K562 (cell line): ENCODE data around the gene KCNC3. TPM values are rescaled to one million over a fixed set of nuclear protein-coding genes. Genes with fewer than 3 reads are reported as not detected.
A peak's percentile ranks its signal among the peaks of the same experiment; 100 is the strongest.

Experiments
- ATAC-seq: fragments of 200-7000 bp; cut with Tn5 transposase; 3 replicates; pipeline ENCODE4 v1.9.1; 2020; ENCODE audit warnings: moderate library complexity
- BruUV-seq: library from RNA; stranded (reverse); fragments of 400-500 nt; replicated peaks from 2 replicates; lab custom pipeline; 2021; lab: Mats Ljungman, UMichigan
- CTCF ChIA-PET: fragments of 300-600 bp; formaldehyde crosslinking; extraction: SDS; loops from one replicate; lab custom pipeline; 2021; ENCODE audit warnings: low intra/inter-chr PET ratio; lab: Yijun Ruan, JAX
- POLR2A ChIA-PET: fragments of 300-600, 350-650 bp; sonication (Branson Sonifier 250); formaldehyde crosslinking; extraction: SDS; loops from one replicate; lab custom pipeline; 2021; ENCODE audit warnings: antibody characterized with exemption, inconsistent platforms; lab: Yijun Ruan, JAX
- DNase-seq, 4 experiments: peaks; one replicate each; pipeline versions ENCODE4 v3.0.0 to v3.0.0-alpha.2; 2011 to 2018; ENCODE audit warnings: low spot score in 3 of 4, mixed read lengths in 3 of 4; ENCODE audit errors: extremely low read depth in 1 of 4
- FAIRE-seq: peaks from 2 replicates; lab custom pipeline; 2011; peaks lifted over from hg19 to GRCh38; lab: Jason Lieb, UNC
- H2AFZ ChIP-seq: 2 replicates; pipeline ENCODE4 v1.6.0; 2011; ENCODE audit warnings: low read depth, low read length, control low read depth, inconsistent platforms
- H3K27ac ChIP-seq: fragments of 200-600 bp; 3 replicates; pipeline ENCODE4 v1.8.0; 2011; ENCODE audit warnings: low read depth, mild to moderate bottlenecking, control low read depth, inconsistent platforms, low read length, moderate library complexity, mixed read lengths; ENCODE audit errors: extremely low read depth
- H3K27me3 ChIP-seq, 2 experiments: fragments of 300-600 bp in 1 of 2; 2 replicates in 1 of 2; 3 replicates in 1 of 2; pipeline versions ENCODE4 v1.6.0 to v1.8.0; 2011; ENCODE audit warnings: inconsistent platforms in 2 of 2, low read length in 2 of 2, mild to moderate bottlenecking in 1 of 2, mixed read lengths in 1 of 2, moderate library complexity in 1 of 2; ENCODE audit not compliant: control insufficient read depth in 2 of 2, insufficient read depth in 2 of 2
- H3K36me3 ChIP-seq: fragments of 300-600 bp; 3 replicates; pipeline ENCODE4 v1.8.0; 2011; ENCODE audit warnings: mild to moderate bottlenecking, low read length, inconsistent platforms; ENCODE audit not compliant: control insufficient read depth, insufficient read depth
- H3K4me1 ChIP-seq, 2 experiments: fragments of 200-600 bp in 1 of 2; replicated peaks in 1 of 2; 2 replicates in 1 of 2; 3 replicates in 1 of 2; pipeline versions ENCODE4 v1.5.1 to v1.8.0; 2011; ENCODE audit warnings: inconsistent platforms in 2 of 2, low read length in 2 of 2, mild to moderate bottlenecking in 1 of 2, mixed read lengths in 1 of 2, moderate library complexity in 1 of 2; ENCODE audit not compliant: control insufficient read depth in 2 of 2, insufficient read depth in 2 of 2
- H3K4me2 ChIP-seq: 2 replicates; pipeline ENCODE4 v1.6.1; 2011; ENCODE audit warnings: low read length, control low read depth, inconsistent platforms, mixed read lengths; ENCODE audit not compliant: insufficient read depth
- H3K4me3 ChIP-seq: fragments of 200-600 bp; sonication (generic), shearing (Covaris generic); 2 replicates; pipeline ENCODE4 v1.5.1; 2016; ENCODE audit warnings: control low read depth, inconsistent platforms
- H3K79me2 ChIP-seq: fragments of 200-600 bp; 3 replicates; pipeline ENCODE4 v1.8.0; 2011; ENCODE audit warnings: low read length, inconsistent platforms; ENCODE audit not compliant: control insufficient read depth, insufficient read depth
- H3K9ac ChIP-seq, 2 experiments: 2 replicates each; pipeline versions ENCODE4 v1.6.0 to v1.6.1; 2011; ENCODE audit warnings: low read depth in 2 of 2, low read length in 2 of 2, control low read depth in 1 of 2, inconsistent platforms in 1 of 2, mild to moderate bottlenecking in 1 of 2, mixed read lengths in 1 of 2; ENCODE audit not compliant: insufficient read depth in 1 of 2
- H3K9me1 ChIP-seq: one replicate; pipeline ENCODE4 v1.6.0; 2011; ENCODE audit warnings: inconsistent platforms, mild to moderate bottlenecking, low read length, moderate library complexity; ENCODE audit not compliant: control insufficient read depth, insufficient read depth
- H3K9me3 ChIP-seq: replicated peaks from 2 replicates; pipeline ENCODE4 v1.5.1; 2011; ENCODE audit warnings: low read depth, low read length, inconsistent platforms; ENCODE audit not compliant: control insufficient read depth, insufficient read depth
- H4K20me1 ChIP-seq: replicated peaks from 2 replicates; pipeline ENCODE4 v1.6.1; 2011; ENCODE audit warnings: low read length, inconsistent platforms, mixed read lengths; ENCODE audit not compliant: control insufficient read depth, insufficient read depth
- CC2D1A ChIP-seq: fragments of 450-650 bp; IDR thresholded peaks from 2 replicates; pipeline ENCODE4 v1.6.1; 2017; ENCODE audit warnings: mild to moderate bottlenecking
- CEBPG ChIP-seq, 3 experiments: fragments of 200-800 bp in 1 of 3; sonication (Bioruptor generic) in 1 of 3; sonication (generic) in 1 of 3; formaldehyde crosslinking in 1 of 3; IDR thresholded peaks in 2 of 3; conservative IDR thresholded peaks in 1 of 3; 2 replicates each; pipeline versions ENCODE4 v1.6.1 to v1.8.0; 2016 to 2022; ENCODE audit warnings: missing compliant biosample characterization in 2 of 3, missing genetic modification characterization in 2 of 3, mild to moderate bottlenecking in 1 of 3, missing genetic modification reagents in 1 of 3
- CHCHD3 ChIP-seq: fragments of 250-450 bp; sonication (Bioruptor Pico); IDR thresholded peaks from 2 replicates; pipeline ENCODE4 v2.1.2; 2022; ENCODE audit warnings: mild to moderate bottlenecking
- NR2C1 ChIP-seq, 2 experiments: fragments of 450-650 bp; IDR thresholded peaks; 2 replicates each; pipeline ENCODE4 v1.6.1; 2017; ENCODE audit warnings: mild to moderate bottlenecking in 2 of 2, antibody characterized with exemption in 1 of 2, inconsistent platforms in 1 of 2, missing compliant biosample characterization in 1 of 2, missing genetic modification characterization in 1 of 2
- PHF8 ChIP-seq: fragments of 200-600 bp; sonication (generic); IDR thresholded peaks from 2 replicates; pipeline ENCODE4 v1.6.1; 2012; ENCODE audit warnings: mixed run types, mild to moderate bottlenecking, inconsistent platforms, low read length, moderate library complexity, borderline replicate concordance
- PYGO2 ChIP-seq: fragments of 450-650 bp; IDR thresholded peaks from 2 replicates; pipeline ENCODE4 v1.6.1; 2016; ENCODE audit warnings: mild to moderate bottlenecking, missing genetic modification characterization, moderate library complexity, missing compliant biosample characterization
- TSC22D4 ChIP-seq: fragments of 450-650 bp; IDR thresholded peaks from 2 replicates; pipeline ENCODE4 v1.6.1; 2016; ENCODE audit warnings: missing genetic modification characterization, missing biosample characterization, control low read depth
- ZBED1 ChIP-seq: IDR thresholded peaks from 2 replicates; pipeline ENCODE4 v1.6.1; 2014
- ZNF699 ChIP-seq: fragments of 250-450 bp; sonication (Bioruptor Pico); IDR thresholded peaks from 2 replicates; pipeline ENCODE4 v1.8.0; 2021; ENCODE audit warnings: mild to moderate bottlenecking, moderate library complexity; ENCODE audit not compliant: insufficient replicate concordance
- WGBS: fragments of 100-300 bp; shearing (Covaris generic); methylation state at CpG from one replicate; pipeline ENCODE4 v1.1.6; 2016; ENCODE audit warnings: low coverage, mixed read lengths; ENCODE audit not compliant: insufficient coverage; ENCODE audit errors: missing lambda C conversion rate; 5-methylcytosine and 5-hydroxymethylcytosine counted together
- in situ Hi-C: fragments of 300-500 bp; cut with MboI; formaldehyde crosslinking; loops from 4 replicates; pipeline ENCODE4 v1.15.0; 2018; ENCODE audit warnings: inconsistent platforms, mixed read lengths
- intact Hi-C: fragments of 100-400 bp; cut with micrococcal nuclease; formaldehyde crosslinking; loops from 2 replicates; pipeline ENCODE4 v1.14.2; 2022
- polyA plus RNA-seq, 8 experiments: library from polyadenylated mRNA; depleted of rRNA in 4 of 8; stranded (reverse) in 5 of 8; unstranded in 3 of 8; fragments of >200 nt; fragmentation: Nextera tagmentation in 2 of 8; fragmentation: Illumina TruSeq in 1 of 8; extraction: Ambion mirVana in 2 of 8; extraction: Trizol in 1 of 8; gene quantifications; 2 replicates each; pipeline versions ENCODE4 v1.2.1 to v1.2.3, GENCODE V29; 2011 to 2014; ENCODE audit warnings: inconsistent platforms in 1 of 8, missing spikeins in 1 of 8
- total RNA-seq, 7 experiments: library from RNA; depleted of rRNA in 6 of 7; stranded (reverse); fragments of >200 nt in 6 of 7; fragmentation: Illumina TruSeq in 2 of 7; extraction: Trizol in 2 of 7; gene quantifications; 2 replicates each; pipeline versions ENCODE4 v1.2.1 to v1.2.3, GENCODE V29; 2011 to 2021; ENCODE audit warnings: low replicate concordance in 1 of 7
- TF ChIP-seq, protein P1 (sequence below): sonication (generic); formaldehyde crosslinking; IDR thresholded peaks from 2 replicates; pipeline ENCODE4 v1.8.1; 2022; ENCODE audit warnings: missing genetic modification reagents
- TF ChIP-seq, protein P2 (sequence below), 2 experiments: fragments of 450-650 bp; formaldehyde crosslinking in 1 of 2; IDR thresholded peaks; 2 replicates each; pipeline versions ENCODE4 v1.4.0 to v1.6.1; 2014 to 2020; ENCODE audit warnings: mild to moderate bottlenecking in 2 of 2, borderline replicate concordance in 1 of 2, low read depth in 1 of 2

The KCNC3 gene
- total and polyA plus RNA-seq, 9 of the 15 experiments (the other 6 are each of a cell fraction or from before 2014, with no cell fraction given) = 0.03 to 26.2 (median 2.0) TPM

DNA sequence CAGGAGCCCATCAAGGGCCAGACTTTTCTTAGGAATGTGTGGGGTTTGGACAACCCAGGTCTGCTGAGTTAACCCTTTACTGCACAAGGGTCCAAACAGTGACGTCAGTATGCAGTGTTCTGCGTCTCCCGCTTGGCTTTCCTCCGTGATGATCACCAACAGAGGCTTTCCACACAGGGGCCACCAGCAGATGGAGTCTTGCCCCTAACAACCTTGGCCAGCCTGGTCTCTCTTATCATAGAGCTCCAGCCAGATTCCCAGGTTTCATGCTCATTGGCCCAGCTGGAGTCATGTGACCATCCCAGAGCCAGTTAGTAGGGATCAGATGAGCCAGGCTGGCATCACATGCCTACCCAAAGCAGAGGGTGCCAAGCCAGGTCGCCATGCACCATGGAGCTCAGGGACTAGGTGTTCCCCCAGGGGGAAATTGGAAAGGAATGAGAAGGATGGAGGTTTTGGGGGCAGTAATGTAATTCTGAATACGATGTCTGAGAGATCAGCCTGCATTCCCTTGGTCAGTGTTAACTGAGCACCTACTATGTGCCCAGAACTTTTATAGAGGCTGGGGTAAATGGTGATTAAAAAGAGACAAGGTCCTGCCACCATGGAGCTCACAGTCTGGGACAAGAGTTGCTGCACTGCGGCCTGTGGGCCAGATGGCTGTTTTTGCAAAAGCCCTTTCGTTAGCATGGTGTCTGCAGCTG lies 64.5 kb downstream of the KCNC3 start:
- Histone ChIP-seq H2AFZ (no peak overlapping the region), H3K4me2 (no peak overlapping the region), H3K79me2 (no peaks in the 10 kb centered on the region), H3K27ac (no peak overlapping the region), H3K9me1 (peaks cover 2% of the 10 kb centered on the region), H3K36me3 (no peaks in the 10 kb centered on the region), H3K9me3 (no peaks in the 10 kb centered on the region), H3K4me3 (no peak overlapping the region), H3K4me1 (peaks cover 18 to 33% of the 10 kb centered on the region in 2 experiments; a peak in 4 of 5 replicates), H4K20me1 (no peaks in the 10 kb centered on the region), H3K27me3 (no peaks in the 10 kb centered on the region; a peak in 1 of 5 replicates), H3K9ac (no peak overlapping the region)
- ATAC-seq (peak; percentile 77), DNase-seq (peak; percentile 72 to 81 (median 76)), FAIRE-seq (peak; percentile 85)
- in situ Hi-C loops (loop anchor here (5.0 kb wide), 1 partner anchor 97 kb away; no protein-coding TSS in a partner anchor), intact Hi-C loops (loop anchor here (5.0 kb wide), 3 partner anchors 63 to 97 kb away; partner anchors contain the start of gene KCNC3)
- WGBS = 28% methylated on average over 8 of the region's 8 CpGs
- BruUV-seq = no TSS peak
- ChIA-PET CTCF (interaction anchor here (1.3 kb wide), 1 partner anchor 63 kb away, joined by 6 read pairs; no protein-coding TSS in a partner anchor), POLR2A (interaction anchor here (0.6 to 1.7 kb wide), 5 partner anchors 11 to 92 kb away, joined by 3 to 6 read pairs (median 5); no protein-coding TSS in a partner anchor)
- TF ChIP-seq ZNF699 (CRISPR knock-in tag) (no peak), NR2C1 (IDR thresholded peaks at IDR 0.05) (peak; percentile 47; the same call in 1 of the 2 replicates), NR2C1 (tag; IDR thresholded peaks at IDR 0.05) (no peak), CC2D1A (peak; percentile 47; the same call in 1 of the 2 replicates), CHCHD3 (CRISPR knock-in tag) (no peak), PHF8 (no peak), CEBPG (CRISPR knock-in tag; IDR thresholded peaks at IDR 0.05) (no peak), CEBPG (tag; conservative IDR thresholded peaks at IDR 0.05 in 1 of 2, IDR thresholded peaks at IDR 0.05 in 1 of 2) (no peak), PYGO2 (no peak), ZBED1 (no peak), TSC22D4 (tag) (no peak)
- TF ChIP-seq, protein P1, sequence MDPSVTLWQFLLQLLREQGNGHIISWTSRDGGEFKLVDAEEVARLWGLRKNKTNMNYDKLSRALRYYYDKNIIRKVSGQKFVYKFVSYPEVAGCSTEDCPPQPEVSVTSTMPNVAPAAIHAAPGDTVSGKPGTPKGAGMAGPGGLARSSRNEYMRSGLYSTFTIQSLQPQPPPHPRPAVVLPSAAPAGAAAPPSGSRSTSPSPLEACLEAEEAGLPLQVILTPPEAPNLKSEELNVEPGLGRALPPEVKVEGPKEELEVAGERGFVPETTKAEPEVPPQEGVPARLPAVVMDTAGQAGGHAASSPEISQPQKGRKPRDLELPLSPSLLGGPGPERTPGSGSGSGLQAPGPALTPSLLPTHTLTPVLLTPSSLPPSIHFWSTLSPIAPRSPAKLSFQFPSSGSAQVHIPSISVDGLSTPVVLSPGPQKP (CRISPR knock-in tag) = no peak
- TF ChIP-seq, protein P2, sequence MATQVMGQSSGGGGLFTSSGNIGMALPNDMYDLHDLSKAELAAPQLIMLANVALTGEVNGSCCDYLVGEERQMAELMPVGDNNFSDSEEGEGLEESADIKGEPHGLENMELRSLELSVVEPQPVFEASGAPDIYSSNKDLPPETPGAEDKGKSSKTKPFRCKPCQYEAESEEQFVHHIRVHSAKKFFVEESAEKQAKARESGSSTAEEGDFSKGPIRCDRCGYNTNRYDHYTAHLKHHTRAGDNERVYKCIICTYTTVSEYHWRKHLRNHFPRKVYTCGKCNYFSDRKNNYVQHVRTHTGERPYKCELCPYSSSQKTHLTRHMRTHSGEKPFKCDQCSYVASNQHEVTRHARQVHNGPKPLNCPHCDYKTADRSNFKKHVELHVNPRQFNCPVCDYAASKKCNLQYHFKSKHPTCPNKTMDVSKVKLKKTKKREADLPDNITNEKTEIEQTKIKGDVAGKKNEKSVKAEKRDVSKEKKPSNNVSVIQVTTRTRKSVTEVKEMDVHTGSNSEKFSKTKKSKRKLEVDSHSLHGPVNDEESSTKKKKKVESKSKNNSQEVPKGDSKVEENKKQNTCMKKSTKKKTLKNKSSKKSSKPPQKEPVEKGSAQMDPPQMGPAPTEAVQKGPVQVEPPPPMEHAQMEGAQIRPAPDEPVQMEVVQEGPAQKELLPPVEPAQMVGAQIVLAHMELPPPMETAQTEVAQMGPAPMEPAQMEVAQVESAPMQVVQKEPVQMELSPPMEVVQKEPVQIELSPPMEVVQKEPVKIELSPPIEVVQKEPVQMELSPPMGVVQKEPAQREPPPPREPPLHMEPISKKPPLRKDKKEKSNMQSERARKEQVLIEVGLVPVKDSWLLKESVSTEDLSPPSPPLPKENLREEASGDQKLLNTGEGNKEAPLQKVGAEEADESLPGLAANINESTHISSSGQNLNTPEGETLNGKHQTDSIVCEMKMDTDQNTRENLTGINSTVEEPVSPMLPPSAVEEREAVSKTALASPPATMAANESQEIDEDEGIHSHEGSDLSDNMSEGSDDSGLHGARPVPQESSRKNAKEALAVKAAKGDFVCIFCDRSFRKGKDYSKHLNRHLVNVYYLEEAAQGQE (IDR thresholded peaks at IDR 0.05; ENCODE audit: borderline replicate concordance) = peak; percentile 81
- TF ChIP-seq, protein P2 (CRISPR knock-in tag; IDR thresholded peaks at IDR 0.05; ENCODE audit: low read depth) = no peak
